Stimulated activated naive CD4-positive, alpha-beta T cell (primary cell): Measurements from ENCODE around the gene SELENOM.

ENCODE experiments used
- DNase-seq, 6 experiments: peaks; one replicate each; lab custom pipeline; 2025; lab: John Stamatoyannopoulos, UW

SELENOM gene, protein sequence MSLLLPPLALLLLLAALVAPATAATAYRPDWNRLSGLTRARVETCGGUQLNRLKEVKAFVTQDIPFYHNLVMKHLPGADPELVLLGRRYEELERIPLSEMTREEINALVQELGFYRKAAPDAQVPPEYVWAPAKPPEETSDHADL

DNA sequence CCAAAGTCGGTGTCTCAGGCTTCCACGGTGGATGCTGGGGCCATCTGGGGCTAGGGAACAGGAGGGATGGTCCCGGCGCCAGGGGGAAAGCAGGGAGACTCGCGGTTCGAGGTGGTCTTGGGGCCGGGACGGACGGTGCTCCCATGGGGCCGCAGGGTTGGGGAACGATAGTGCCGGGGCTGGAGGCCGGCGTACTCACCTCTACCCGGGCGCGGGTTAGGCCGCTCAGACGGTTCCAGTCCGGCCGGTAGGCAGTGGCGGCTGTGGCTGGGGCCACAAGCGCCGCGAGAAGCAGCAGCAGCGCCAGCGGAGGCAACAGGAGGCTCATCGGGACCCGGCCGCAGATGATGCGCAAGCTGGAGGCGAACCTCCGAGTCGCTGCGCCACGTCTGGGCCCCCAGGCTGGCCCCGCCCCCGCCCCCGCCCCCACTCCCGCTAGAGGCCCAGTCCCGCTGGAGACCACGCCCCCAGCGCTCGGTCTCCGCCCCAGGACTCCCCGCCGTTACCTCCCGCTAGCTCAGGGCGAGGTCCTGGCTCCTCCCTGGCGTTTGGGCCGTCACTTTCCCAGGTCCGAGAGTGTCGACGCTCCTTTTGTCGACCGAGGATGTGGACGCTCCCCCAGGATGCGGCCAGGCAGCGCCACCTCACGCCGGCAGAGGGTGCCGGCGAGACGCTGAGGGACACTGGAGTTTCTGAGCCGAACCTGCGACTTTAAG, at the start of gene SELENOM:
SELENOM (minus strand) TSS at position 391 of the 716 bp plus-strand sequence; CDS start at position 328, 63 bp downstream.
- peak; percentile 76 to 90 (median 88) for DNase-seq

DNA sequence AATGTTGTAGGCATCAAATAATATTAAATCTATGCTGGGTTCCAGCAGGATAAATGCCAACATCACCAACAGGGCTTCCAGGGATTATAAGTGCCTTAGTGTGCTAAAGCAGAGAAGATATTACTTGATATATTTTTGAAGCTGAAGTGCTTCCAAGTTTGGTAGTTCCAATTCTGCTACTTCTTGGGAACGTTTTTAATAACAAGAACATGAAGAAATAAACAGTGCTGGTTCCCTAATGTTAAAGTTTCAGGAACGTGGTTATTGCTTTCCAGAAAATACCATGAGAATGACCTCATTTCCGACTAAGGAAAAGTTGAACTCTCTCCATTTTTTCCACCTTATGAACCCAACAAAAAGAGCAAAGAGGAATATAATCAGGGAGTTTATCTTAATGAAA, 48.1 kb upstream of the SELENOM start:
- no peak for DNase-seq

DNA sequence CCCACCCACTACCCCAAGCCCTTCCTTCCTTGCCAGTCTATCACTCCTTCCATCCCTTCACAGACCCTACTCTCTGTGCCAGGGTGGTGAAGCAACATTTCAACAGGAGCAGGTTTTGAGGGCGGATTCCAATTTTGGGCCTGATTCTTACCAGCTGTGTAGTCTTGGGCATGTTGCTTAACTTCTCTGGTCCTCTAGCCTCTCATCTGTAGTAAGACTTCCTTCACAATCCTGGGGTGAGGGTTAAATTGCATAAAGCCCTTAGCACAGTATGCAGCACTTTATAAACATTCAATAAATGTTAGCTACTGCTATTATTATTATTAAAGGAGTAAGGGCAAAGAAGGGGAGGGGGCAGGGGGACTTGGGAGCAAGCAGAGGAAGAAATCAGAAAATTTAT, 47.6 kb upstream of the SELENOM start:
- no peak for DNase-seq

DNA sequence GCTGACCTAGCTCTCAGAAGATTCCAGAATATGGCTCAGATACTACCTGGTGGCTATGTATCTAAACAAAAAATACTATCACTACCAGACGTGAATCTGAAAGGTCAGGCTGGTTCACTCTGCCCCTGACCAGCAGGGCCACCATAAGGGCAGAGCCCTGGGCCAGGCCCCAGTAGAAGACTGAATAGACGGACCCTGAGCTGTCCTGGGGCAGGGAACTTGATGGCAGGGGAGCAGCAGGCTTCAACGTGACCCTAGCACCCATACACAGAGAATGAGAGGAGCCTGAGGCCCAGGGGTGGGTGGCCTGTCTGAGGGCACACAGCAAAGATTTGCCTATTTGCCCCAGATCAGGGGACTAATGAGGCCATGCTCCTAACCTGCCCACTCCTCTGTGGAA, 46.0 kb upstream of the SELENOM start:
- DNase-seq, result no peak

DNA sequence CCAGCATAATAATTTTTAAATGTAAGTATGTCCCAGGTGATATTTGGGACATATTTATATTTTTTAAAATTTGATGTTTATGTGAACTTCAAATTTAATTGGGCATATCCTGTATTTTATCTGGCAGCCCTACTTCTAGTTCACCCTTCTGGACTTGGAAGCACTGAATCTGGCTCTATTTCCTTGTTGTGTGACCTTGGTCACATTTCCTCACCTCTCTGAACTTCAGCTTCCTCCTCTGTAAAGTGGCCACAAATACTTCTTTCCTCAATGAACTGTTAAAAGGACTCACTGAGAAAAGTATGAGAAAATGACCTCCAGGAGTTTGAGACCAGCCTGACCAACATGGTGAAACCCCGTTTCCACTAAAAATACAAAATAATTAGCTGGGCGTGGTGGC, 44.5 kb upstream of the SELENOM start:
- DNase-seq, result no peak

DNA sequence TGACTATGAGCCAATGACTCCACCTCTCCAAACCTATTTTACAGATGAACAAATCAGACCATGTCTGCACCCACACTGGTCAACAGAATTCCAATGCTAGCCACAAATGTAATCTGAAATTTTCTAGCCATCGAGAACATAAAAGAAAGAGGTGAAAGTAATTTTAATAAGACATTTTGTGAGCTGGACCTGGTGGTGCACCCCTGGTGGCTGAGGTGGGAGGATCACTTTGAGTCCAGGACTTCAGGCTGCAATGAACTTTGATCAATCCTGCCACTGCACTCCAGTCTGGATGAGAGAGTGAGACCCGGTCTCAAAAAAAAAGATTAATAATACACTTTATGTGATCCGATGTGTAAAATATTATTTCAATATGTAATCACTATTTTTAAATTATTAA, 43.2 kb upstream of the SELENOM start:
- DNase-seq, result no peak

DNA sequence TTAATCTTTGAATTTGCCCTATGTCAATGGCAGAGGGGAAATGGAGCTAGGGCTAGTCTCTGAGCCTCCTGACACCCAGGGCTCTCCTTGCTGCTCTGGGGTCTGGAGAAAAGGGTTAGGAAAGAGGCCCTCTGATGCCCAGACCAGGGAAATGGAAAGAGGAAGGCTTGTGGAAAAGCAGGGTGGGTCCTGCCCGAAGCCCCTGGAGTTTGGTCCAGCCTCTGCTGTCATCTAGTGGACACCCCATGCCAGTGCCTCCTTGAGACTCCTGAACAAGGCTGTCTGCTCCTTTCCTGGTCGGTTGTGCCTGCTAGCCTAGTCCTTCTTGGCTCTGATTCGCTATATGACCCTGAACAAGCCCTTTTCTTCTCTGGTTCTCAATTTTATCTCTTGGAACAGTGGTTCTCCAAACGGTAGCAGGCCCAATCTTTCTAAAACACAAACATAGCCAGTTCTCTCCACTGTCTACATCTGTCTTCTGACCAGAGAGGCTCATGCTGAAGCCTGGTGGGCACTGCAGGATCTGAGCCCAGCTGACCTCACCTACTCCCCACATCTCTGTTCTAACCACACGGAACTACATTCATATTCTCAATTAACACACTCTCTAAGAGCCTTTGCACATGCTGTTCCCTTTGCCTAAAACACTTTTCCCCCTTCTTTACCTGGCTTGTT, 41.7 kb upstream of the SELENOM start:
- DNase-seq, result peak in 1 of 6 experiments; percentile 20

DNA sequence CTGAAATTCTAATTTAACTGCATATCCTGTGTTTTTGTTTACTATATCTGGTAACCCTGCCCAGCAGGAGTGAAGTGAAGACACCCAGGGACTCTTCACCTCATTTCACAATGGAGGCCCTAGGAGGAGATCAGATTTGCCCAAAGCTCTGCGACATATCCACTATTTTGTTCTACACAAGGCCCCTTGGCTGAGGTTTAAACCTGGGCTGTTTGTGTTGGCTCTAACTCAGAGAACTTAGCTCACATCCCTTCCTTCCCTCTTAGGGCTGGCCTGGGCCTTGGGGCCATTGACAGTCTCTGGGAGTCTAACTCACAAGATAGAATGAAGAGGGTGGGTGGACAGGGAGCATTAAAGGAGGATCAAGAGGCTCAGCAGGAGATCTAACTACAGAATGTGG, 41.1 kb upstream of the SELENOM start:
- no peak for DNase-seq

DNA sequence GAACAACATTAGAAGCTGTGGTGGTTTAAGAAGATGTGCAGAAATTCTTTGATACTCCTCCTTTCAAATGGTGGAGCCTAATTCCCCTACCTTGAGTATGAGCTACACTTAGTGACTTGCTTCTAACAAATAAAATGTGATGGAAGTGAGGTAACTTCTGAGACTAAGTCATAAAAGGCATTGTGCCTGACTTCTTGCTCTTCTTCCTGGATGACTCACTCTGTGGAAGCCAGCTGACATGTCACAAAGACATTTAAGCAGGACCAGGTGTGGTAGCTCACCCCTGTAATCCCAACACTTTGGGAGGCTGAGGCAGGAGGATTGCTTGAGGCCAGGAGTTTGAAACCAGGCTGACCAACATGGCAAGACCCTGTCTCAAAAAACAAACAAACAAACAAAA, 36.9 kb upstream of the SELENOM start:
- DNase-seq, result no peak

DNA sequence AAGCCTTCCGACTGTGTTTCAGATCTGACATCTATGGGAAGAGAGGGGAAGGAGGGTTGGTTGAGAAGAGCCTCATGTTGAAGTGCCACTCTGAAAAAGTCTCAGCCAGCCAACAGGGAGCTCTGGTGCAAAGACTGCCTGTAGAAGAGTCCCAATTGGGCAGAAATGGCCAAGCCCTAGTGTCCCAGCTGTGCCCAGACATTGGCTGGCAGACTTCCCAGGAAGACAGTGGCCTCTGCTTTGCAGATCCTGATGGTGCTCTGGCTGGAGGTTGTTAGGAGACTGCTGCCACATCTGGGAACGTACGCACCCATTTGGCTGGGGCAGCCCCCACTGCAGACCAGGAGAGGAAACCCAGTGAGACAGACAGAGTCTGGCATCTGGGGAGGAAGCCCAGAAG, 36.2 kb upstream of the SELENOM start:
- no peak for DNase-seq

DNA sequence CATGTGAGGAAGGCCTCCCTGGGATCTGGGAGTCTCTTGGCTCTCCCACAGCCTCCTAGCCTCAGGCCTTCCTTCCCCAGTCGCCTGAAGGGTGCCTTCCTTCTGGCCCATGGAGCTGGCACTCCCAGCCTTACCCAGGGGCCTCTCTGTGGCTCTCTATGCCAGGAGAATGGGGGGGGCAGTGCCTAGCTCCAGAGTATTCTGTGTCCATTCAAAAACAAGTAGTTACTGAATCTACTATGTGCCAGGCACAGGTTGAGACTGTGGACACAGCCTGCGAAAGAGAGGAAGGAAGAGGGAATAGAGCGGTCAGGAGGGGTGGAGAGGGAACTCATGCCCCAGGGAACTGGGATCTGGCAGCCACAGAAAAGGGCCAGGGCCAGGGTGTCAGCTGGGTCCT, 35.7 kb upstream of the SELENOM start:
- no peak for DNase-seq

DNA sequence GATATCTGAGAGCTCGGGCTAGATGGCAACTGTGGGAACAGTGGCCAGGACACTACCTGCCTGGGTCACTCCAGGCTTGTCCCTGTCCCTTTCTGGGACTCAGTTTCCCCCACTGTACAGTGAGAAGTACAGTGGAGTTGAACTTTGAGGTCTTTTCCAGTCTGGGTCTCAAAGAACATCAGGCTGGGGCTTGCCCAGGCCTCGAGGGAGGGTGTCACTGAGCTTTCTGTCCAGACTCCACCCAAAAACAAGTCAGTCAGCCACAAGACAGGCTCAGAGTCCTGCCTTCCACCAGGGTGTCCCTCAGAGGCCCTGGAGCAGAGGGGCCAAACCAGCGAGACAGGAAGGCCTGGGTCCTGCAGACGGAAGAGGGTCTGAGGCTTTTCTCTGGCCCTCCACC, 34.9 kb upstream of the SELENOM start:
- no peak for DNase-seq

DNA sequence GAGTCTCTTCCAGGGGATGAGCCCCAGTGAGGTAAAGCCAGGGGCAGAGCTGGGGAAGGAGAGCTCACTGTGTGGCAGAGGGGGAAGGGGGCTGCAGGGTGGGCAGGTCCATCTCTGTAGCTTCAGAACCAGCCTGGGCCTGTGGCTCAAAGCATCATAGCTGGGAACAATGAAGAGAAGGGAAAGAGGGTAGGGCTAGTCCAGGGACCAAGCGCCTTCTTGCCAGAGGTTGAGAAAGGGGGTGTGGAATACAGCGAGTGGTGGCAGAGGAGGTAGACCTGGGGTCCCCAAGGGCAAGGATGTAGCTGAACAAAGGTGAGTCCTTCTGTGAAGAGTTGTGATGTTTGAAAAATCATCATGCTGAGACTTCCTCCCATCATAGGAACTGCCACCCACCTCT, 34.2 kb upstream of the SELENOM start:
- DNase-seq, result no peak

DNA sequence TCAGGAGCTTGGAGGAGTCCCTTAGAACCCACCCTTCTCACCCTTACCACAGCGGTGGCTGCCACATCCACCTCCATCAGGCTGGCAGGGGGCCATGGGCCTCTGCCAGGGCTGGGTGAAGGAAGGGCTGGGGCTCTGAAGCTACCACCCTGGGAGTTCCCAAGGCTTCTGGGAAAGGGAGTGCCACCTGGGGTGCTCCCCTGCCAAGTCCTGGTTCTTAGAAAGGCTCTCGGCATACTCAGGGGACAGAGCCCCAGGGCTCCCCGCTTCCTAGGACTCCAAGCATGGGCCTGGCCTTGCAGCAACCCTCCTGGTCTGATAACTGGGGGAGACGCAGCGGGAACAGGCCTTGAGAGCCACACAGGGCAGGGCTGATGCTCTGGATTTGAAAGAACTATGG, 33.4 kb upstream of the SELENOM start:
- DNase-seq, result no peak

DNA sequence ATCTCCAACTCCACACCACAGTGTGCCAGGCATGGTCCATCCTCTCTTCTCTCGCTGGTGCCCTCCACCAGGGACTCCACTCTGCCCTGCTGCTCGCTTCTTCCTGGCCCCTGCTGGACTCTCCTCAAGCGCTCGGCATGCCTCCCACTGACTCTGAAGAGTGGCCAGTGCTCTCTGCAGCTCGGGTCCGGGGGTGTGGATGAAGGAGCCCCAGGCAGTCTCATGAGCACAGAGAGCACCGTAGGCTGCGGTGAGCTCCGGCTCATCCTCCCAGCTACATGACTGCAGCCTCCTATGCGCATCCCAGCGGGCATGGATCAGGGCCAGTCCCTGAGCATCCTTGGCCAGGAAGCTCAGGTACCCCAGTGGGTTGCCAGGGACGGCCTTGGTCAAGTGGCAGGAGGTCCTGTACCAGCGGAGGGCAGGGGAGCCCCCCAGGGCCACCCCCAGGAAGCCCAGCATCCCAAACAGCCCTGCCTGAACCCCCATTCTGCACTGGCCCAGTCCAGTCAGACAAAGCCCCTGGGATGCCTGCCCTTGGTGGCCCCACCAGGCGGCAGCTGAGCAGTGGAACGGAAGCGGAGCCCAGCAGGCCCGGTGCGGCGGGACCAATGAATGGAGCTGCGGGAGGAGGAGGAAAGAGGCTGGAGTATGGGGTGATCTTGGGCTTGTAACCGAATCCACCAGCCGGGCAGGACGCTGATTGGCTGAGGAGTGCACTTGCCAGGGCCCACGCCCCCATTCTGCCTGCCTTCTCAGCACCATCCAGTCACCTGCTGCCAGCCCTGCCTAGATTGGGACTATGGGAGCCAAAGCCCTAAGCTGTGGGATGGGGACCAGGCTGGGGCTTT, 32.7 kb upstream of the SELENOM start, which contains the start of gene PLA2G3:
PLA2G3 (minus strand) TSS at position 643 of the 851 bp plus-strand sequence; CDS start at position 489, 154 bp downstream.
- DNase-seq, result no peak

DNA sequence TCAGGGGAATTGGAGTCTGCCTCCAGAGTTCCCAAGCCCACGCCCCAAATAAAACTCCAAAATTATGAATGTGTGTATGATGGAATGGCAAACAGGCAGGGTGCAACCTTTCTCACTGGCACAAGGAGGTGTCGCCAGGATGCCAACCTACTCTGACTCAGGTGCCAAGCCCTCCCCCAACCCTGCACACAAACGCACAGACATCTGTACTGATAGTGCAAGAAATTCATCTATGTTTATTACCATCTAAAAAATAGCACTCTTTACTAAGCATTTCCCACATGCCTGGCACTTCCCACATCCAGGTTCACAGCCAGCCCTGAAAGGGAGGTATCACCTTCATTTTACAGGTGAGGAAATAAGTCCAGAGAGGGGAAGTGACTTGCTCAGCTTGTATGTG, 31.7 kb upstream of the SELENOM start:
- DNase-seq, result no peak

DNA sequence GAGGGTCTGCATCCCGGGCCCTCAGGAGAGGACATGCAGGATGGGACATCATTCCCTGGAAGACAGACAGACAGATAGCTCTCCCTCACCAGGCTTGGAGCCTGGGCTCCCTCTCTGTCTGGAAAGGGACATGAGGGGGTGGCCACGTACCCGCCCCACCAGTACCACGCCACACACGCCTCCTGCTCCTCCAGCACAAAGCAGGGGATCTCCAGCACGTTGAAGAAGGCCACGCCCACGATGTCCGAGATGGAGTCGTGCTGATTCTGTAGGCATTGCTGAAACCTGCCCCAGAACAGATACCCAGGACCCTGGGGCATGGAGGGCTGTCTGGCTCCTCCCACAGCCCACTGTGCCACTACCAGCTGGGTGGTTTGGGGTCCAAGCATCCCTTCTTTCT, 30.8 kb upstream of the SELENOM start:
- DNase-seq, result no peak

DNA sequence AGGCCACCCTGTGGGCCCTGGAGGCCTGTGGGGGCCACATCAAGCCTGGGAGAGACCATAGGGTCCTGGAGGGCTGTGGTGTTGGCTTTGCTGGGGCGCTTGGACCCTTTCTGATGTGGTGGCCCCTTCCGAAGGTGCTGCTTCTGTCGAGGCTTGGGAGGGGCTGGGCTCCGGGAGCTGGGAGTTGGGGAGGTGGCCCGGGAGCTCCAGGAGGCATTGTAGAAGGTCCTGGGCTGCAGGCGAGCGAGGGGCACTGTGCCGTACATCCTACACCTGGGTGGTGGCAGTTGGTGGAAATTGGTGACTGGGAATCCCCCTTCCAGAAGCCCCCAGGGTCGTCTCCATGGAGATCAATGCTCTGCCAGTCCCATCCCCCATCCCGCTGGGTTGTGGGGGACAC, 30.4 kb upstream of the SELENOM start:
- no peak for DNase-seq

DNA sequence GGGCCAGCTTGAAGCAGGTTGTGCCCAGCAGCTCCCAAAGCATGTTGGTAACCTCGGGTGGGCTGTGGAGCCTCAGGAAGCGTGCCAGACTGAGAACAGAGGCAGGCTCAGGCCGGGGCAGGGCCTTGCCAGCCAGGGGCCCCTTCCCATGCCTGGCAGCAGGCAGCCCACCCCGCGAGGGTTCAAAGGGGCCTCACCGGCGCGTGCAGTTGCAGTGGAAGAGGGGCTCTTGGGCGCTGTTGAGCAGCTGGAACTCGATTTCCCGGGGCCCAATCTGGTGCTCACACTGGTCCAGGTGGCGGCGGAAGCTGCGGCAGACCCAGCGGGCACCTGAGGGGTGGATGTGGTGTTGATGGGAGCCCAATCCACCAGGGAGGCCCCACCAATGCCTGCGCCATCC, 29.3 kb upstream of the SELENOM start:
- DNase-seq, result no peak

DNA sequence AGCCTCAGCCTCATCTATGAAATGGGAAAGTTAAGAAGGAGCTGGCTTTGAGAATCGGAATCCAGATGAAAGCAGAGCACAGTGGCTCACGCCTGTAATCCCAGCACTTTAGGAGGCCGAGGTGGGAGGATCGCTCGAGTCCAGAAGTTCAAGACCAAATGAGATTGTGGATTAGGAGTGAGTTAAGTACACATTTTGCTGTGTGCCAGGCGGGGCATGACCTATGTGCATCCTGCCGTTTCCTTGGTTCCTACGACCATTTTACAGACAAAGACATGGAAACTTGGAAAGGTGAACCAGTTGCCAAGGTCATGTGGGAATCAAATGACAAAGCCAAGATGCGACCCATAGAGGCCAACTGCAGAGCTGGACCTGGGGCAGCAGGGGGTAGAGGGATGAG, 28.8 kb upstream of the SELENOM start:
- no peak for DNase-seq

DNA sequence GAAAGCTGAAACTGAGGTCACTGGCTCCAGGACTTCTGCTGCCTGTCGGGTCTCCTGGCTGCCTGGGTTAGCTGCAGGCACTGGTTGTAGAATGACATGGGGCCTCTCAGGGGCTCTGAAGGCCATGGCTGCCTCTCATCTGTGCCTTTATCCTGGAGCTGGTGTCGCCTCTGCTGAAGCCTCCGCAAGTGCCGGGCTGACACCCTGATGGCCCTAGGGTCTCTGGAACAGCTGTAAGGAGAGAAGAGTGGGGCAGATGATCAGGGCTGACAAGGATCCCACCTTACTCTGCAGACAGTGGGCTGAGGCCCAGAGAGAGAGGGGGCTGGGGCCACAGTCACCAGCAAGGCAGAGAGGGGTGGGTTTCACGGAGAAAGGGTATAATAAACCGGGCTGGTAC, 28.3 kb upstream of the SELENOM start:
- no peak for DNase-seq

DNA sequence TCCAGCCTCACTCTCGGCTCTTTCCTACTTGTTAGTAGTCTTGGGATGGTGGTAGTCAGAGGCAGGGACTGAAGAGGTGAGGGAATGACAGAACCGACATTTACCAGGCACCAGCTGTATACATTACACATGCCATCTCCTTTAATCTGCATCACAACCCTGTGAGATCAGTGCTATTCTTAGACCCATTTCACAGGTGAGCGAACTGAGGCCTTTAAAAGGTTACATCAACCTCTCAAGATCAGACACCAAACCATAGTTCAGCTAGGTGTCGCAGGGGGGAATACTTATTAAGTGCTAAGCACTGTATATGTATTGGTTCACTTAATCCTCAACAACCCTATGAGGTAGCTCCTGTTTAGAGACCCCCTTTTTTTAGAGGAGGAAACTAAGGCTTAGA, 27.3 kb upstream of the SELENOM start:
- no peak for DNase-seq

DNA sequence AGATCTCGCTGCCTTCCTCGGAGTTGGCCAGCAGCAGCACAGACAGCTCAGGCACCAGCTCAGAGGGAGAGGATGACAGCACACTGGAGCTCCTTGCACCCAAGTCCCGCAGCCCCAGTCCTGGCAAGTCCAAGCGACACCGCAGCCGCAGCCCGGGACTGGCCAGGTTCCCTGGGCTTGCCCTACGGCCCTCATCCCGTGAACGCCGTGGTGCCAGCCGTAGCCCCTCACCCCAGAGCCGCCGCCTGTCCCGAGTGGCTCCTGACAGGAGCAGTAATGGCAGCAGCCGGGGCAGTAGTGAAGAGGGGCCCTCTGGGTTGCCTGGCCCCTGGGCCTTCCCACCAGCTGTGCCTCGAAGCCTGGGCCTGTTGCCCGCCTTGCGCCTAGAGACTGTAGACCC, 26.5 kb upstream of the SELENOM start:
- DNase-seq, result no peak
